IgD-negative memory B cell (primary cell): Measurements from ENCODE around the gene APPL1. TPM values are rescaled to one million over a fixed set of nuclear protein-coding genes. Genes with fewer than 3 reads are reported as not detected.

Experiments
- H3K27ac Mint-ChIP-seq, 3 donors: one replicate each; pipeline ENCODE4 v1.8.0; 2020 to 2022; ENCODE audit warnings: mild to moderate bottlenecking in 3 of 3, mixed read lengths in 3 of 3, moderate library complexity in 1 of 3
- H3K27me3 Mint-ChIP-seq: one replicate; pipeline ENCODE4 v1.8.0; 2021; ENCODE audit warnings: mixed read lengths
- H3K36me3 Mint-ChIP-seq: one replicate; pipeline ENCODE4 v1.8.0; 2020; ENCODE audit warnings: mild to moderate bottlenecking, mixed read lengths
- H3K4me1 Mint-ChIP-seq, 3 donors: one replicate each; pipeline ENCODE4 v1.8.0; 2020 to 2022; ENCODE audit warnings: mixed read lengths in 3 of 3, mild to moderate bottlenecking in 1 of 3
- H3K4me3 Mint-ChIP-seq, 4 donors: one replicate each; pipeline ENCODE4 v1.8.0; 2020 to 2022; ENCODE audit warnings: mild to moderate bottlenecking in 4 of 4, mixed read lengths in 4 of 4, moderate library complexity in 3 of 4
- H3K9me3 Mint-ChIP-seq, 3 donors: one replicate each; pipeline ENCODE4 v1.8.0; 2020 to 2021; ENCODE audit warnings: mixed read lengths in 3 of 3, mild to moderate bottlenecking in 1 of 3
- polyA plus RNA-seq: library from polyadenylated mRNA; unstranded; fragments of 300-500 nt; fragmentation: Illumina TruSeq; gene quantifications from one replicate; pipeline ENCODE4 v1.2.3, GENCODE V29; 2021

APPL1 gene, protein sequence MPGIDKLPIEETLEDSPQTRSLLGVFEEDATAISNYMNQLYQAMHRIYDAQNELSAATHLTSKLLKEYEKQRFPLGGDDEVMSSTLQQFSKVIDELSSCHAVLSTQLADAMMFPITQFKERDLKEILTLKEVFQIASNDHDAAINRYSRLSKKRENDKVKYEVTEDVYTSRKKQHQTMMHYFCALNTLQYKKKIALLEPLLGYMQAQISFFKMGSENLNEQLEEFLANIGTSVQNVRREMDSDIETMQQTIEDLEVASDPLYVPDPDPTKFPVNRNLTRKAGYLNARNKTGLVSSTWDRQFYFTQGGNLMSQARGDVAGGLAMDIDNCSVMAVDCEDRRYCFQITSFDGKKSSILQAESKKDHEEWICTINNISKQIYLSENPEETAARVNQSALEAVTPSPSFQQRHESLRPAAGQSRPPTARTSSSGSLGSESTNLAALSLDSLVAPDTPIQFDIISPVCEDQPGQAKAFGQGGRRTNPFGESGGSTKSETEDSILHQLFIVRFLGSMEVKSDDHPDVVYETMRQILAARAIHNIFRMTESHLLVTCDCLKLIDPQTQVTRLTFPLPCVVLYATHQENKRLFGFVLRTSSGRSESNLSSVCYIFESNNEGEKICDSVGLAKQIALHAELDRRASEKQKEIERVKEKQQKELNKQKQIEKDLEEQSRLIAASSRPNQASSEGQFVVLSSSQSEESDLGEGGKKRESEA
- polyA plus RNA-seq, result 125 TPM

DNA sequence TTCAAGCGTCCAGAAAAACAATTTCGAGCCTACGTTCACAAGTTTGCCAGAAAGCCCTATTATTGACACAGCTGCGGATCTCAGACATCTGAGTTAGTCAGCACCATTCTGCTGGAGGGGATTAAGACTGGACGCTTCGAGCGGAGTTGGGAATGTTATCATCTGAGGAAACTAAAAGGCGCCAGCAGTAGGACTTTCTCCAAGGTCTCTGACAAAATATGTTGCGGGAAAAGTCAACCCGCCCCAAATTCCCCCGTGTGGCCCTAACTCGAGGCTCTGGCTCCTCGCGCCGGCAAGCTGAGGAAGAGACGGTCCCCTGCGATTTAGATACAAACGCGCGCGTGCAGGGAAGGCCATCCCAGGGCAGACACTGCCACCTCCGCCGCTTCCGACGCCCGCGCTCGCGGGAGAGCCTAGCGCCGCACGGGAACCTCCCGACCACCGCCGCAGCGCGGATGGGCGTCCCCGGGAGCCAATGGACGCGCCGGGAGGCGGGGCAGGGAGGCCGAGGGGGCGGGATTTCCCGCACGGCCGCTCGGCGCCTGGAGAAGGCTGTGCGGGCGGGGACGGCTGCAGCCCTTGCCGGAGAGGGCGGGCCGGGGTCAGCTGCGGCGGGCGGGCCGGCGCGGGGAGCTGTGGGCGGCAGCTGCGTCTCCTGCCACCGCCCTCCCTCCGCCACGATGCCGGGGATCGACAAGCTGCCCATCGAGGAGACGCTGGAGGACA, at the start of gene APPL1:
Gene APPL1, plus strand, starts transcription at position 526 of the 726 bp plus-strand sequence. Its CDS starts 155 bp downstream, at position 681.
- Mint-ChIP-seq H3K27ac (peak within 1 kb of the TSS; percentile 81 to 94 (median 92)), H3K9me3 (no peaks in the 10 kb centered on the region), H3K27me3 (no peaks in the 10 kb centered on the region), H3K36me3 (no peaks in the 10 kb centered on the region), H3K4me3 (peak within 1 kb of the TSS; percentile 92 to 98 (median 96)), H3K4me1 (peaks cover 16 to 29% (median 24%) of the 10 kb centered on the region in 3 donors)

GRCh38 chr3:57179580-57180410, 47.7 kb upstream of the APPL1 start:
- Mint-ChIP-seq H3K27ac (no peak overlapping the region), H3K4me3 (no peak overlapping the region), H3K9me3 (no peaks in the 10 kb centered on the region), H3K27me3 (peaks cover 13% of the 10 kb centered on the region), H3K36me3 (peaks cover 1% of the 10 kb centered on the region), H3K4me1 (peaks cover 0 to 2% (median 0%) of the 10 kb centered on the region in 3 donors)

DNA sequence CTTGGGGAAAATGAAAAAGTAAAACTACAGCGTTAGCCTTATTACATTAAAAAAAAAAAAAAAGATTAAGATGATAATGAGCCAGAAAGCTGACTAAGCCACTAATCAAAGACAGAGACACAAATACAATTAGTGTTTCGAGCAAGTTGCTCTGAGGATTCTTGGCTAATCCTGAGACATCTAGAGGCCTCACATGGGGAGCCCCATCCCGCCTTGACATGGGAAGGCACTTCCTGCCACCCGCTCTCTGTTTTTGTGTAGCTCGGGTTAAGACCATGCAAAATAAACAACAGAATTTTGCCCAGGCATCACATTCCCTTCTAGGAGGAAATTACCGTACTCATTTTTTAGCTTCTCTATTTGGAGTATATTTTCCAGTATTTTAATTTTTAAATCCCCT, 43.0 kb upstream of the APPL1 start:
- no peak overlapping the region for H3K4me3 Mint-ChIP-seq
- no peaks in the 10 kb centered on the region for H3K9me3 Mint-ChIP-seq
- peaks cover 12% of the 10 kb centered on the region for H3K27me3 Mint-ChIP-seq
- H3K27ac Mint-ChIP-seq, result no peak overlapping the region
- peaks cover 4% of the 10 kb centered on the region for H3K36me3 Mint-ChIP-seq
- H3K4me1 Mint-ChIP-seq, result no peaks in the 10 kb centered on the region

GRCh38 chr3:57192028-57192427, 35.5 kb upstream of the APPL1 start:
- H3K27me3 Mint-ChIP-seq, result peaks cover 6% of the 10 kb centered on the region
- no peak overlapping the region for H3K27ac Mint-ChIP-seq
- H3K9me3 Mint-ChIP-seq, result no peaks in the 10 kb centered on the region
- peaks cover 2% of the 10 kb centered on the region for H3K36me3 Mint-ChIP-seq
- H3K4me1 Mint-ChIP-seq, result peaks cover 5 to 7% (median 6%) of the 10 kb centered on the region in 3 donors
- H3K4me3 Mint-ChIP-seq, result peak overlapping the region in 1 of 4 donors; percentile 6

DNA sequence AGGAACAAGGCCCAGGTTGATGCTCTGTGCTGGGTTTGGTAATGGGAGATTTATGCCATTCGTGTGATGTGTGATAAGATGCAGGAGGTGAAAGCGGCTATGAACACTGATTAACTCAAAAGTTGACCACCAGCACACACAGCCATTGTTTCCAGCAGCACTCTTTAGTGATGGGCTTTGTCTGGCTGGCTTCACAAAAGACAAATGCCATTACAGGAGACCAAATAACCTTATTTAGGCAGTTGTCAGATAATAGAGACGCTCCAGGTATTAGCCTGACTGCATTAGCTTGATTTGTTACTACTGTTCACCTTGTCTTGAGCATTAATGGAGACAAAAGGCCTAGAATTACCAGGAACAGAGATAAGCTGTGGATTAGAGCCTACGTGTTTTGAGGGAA, 32.9 kb upstream of the APPL1 start:
- Mint-ChIP-seq H3K9me3 (no peaks in the 10 kb centered on the region), H3K4me3 (no peak overlapping the region), H3K27me3 (peaks cover 2% of the 10 kb centered on the region), H3K36me3 (peaks cover 2% of the 10 kb centered on the region), H3K27ac (no peak overlapping the region), H3K4me1 (peaks cover 5 to 7% (median 6%) of the 10 kb centered on the region in 3 donors)

DNA sequence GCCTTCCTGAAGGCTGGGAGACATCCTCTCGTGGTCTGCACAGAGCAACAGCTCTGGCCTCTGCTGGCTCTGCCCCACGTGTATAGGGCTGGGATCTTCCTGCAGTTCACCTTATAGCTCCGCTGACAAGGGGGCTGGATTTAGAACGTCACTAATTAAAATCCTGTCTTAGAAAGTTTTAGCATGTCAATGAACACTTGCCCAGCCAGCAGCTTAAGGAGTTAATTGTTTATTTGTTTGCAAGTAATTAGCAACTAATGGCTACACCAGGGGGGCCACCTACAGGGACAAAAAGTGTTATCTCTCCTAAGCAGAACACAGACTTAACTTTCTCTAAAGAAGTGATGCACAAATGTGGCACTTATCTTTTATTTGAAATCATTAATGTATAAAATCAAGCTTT, 27.6 kb upstream of the APPL1 start, which contains the start of gene HESX1:
Gene HESX1, minus strand, starts transcription at position 84 of the 403 bp plus-strand sequence. Its CDS starts 60 bp downstream, at position 24.
- H3K27me3 Mint-ChIP-seq, result no peaks in the 10 kb centered on the region
- no peak within 1 kb of the TSS for H3K27ac Mint-ChIP-seq
- no peaks in the 10 kb centered on the region for H3K4me1 Mint-ChIP-seq
- peak within 1 kb of the TSS in 1 of 4 donors; percentile 43 for H3K4me3 Mint-ChIP-seq
- H3K9me3 Mint-ChIP-seq, result no peaks in the 10 kb centered on the region
- H3K36me3 Mint-ChIP-seq, result no peaks in the 10 kb centered on the region

DNA sequence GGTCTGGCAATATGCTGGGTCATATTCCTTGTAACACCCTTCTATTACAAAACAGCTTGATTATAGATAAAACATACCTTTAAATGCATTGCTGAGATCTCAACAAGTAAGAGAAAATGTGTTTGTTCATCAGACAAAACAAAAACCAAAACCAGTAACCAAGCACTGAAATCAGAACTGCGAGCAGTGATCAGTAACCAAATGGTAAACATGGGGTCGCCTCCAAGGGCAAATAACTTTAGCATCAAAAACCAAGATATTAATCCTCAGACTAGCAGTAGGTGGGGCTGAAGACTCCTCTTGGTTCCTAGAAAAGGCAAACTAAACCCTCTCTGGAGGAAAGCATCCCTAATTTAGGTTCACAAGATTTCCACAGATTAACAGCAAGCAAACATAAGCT, 21.1 kb upstream of the APPL1 start:
- no peaks in the 10 kb centered on the region for H3K36me3 Mint-ChIP-seq
- no peaks in the 10 kb centered on the region for H3K27me3 Mint-ChIP-seq

DNA sequence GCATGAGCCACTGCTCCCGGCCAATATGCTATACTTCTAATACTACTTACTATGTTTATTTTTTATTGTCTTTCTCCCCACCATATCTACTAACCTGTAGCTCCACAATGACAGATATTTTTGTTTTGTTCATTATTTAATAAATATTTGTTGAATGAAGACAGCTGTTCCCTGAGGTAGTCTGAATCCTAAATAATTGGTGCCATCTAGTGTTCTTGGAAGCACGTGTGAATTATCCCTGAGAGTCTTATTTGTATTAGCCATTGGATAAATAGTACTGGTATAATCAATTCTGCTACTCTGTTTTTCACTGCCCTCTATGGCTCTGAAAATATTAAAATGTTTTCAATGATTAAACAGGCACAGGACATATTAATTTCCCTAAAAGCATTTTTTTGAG, 5.6 kb upstream of the APPL1 start:
- H3K4me3 Mint-ChIP-seq, result no peak overlapping the region
- H3K9me3 Mint-ChIP-seq, result peaks cover 0 to 1% (median 0%) of the 10 kb centered on the region in 3 donors
- no peaks in the 10 kb centered on the region for H3K27me3 Mint-ChIP-seq
- H3K27ac Mint-ChIP-seq, result no peak overlapping the region
- peaks cover 0 to 6% (median 4%) of the 10 kb centered on the region in 3 donors for H3K4me1 Mint-ChIP-seq
- no peaks in the 10 kb centered on the region for H3K36me3 Mint-ChIP-seq

More for the DNA sequence above, 21.1 kb upstream of the APPL1 start:
- H3K4me3 Mint-ChIP-seq, result no peak overlapping the region
- no peaks in the 10 kb centered on the region for H3K9me3 Mint-ChIP-seq
- peaks cover 0 to 4% (median 0%) of the 10 kb centered on the region in 3 donors for H3K4me1 Mint-ChIP-seq
- H3K27ac Mint-ChIP-seq, result peak overlapping the region in 1 of 3 donors; percentile 15

DNA sequence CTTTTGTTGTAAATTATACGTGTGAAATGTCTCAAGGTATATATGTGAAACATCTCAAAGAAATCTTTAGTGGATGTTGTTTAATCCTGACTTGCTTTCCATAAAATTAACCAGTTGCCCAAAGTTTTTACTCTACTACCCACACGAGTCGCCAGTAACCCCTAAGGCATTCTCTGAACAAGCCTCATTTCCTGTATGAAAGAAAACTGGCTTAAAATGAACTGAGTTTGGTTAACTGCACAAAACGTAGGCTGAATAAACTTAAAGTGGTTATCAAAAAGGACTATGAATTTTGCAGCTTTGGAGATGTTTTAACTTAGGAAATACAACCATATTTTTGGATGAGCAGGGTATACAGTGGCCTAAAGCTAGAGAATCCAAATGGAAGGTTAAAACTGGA, 2.7 kb upstream of the APPL1 start:
- no peaks in the 10 kb centered on the region for H3K9me3 Mint-ChIP-seq
- H3K27me3 Mint-ChIP-seq, result no peaks in the 10 kb centered on the region
- peak overlapping the region in 1 of 4 donors; percentile 53 for H3K4me3 Mint-ChIP-seq
- H3K36me3 Mint-ChIP-seq, result no peaks in the 10 kb centered on the region
- no peak overlapping the region for H3K27ac Mint-ChIP-seq
- peaks cover 9 to 20% (median 19%) of the 10 kb centered on the region in 3 donors for H3K4me1 Mint-ChIP-seq

DNA sequence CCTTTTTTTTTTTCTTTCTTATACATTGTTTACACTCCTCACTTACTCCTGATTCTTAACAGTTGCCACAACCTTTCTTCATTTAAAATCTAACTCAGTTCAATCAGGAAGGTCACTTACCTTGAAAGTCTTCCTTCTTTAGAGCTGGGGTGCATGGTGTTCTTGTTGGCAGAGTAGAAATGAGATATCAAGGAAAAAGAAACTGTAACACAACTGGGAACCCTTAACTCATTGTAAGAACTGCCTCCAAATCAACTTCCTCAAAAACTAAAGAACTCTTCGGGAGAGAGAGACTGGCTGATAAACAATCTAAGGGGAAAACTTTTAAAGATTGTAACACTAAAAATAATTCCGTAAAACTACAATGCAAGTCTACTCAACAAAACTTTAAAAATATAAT, 1.4 kb upstream of the APPL1 start:
- H3K4me3 Mint-ChIP-seq, result peak overlapping the region in 3 of 4 donors; percentile 39 to 94 (median 70)
- no peaks in the 10 kb centered on the region for H3K36me3 Mint-ChIP-seq
- H3K9me3 Mint-ChIP-seq, result no peaks in the 10 kb centered on the region
- peaks cover 12 to 26% (median 20%) of the 10 kb centered on the region in 3 donors for H3K4me1 Mint-ChIP-seq
- H3K27ac Mint-ChIP-seq, result peak overlapping the region in 1 of 3 donors; percentile 81
- no peaks in the 10 kb centered on the region for H3K27me3 Mint-ChIP-seq

DNA sequence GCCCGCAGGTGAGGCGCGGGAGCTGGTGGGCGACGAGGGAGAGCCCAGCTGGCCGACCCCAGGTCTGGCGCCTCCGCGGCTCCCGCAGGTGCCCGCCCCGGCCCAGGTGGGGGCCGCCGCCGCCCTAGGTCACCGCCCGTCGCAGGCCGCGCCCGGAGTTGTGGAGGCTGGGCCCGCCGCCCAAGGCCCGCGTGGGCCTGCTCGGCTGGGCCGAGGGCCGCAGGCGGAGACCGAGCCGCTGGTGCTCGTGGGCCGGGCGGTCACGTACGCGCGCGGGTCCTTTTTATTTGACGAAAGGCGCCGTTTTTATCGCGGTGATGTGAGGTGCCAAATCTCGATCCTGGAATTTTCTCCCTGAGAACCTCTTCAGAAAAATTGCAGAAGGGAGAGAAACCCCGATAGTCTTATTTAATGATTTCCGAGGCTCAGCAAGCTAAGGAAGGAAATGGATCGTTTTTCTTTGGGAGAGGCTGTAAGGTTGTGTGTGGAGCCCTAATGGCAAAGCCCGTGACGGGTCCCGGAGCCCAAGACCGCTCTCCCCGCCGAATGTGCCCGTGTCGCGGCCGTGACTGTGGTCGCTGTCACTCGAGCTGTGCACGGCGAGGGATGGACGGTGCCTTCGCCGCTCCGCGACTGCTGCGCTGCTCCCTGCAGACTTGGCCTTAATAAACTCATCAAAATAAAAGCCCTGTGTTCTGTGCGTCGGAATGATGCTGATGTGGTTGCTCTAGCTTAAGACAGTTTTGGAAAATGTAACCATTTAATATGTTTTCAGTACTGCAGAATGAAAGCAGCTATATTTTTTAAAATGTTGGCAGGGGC, 612 bp downstream of the APPL1 start:
- Mint-ChIP-seq H3K27ac (peak overlapping the region; percentile 73 to 94 (median 87)), H3K9me3 (no peaks in the 10 kb centered on the region), H3K4me3 (peak overlapping the region; percentile 92 to 98 (median 96)), H3K36me3 (no peaks in the 10 kb centered on the region), H3K27me3 (no peaks in the 10 kb centered on the region), H3K4me1 (peaks cover 17 to 31% (median 27%) of the 10 kb centered on the region in 3 donors)

GRCh38 chr3:57230006-57230405, 2.5 kb downstream of the APPL1 start:
- peak overlapping the region in 3 of 4 donors; percentile 28 to 65 (median 55) for H3K4me3 Mint-ChIP-seq
- H3K9me3 Mint-ChIP-seq, result no peaks in the 10 kb centered on the region
- H3K27me3 Mint-ChIP-seq, result no peaks in the 10 kb centered on the region
- peak overlapping the region in 1 of 3 donors; percentile 25 for H3K27ac Mint-ChIP-seq
- H3K4me1 Mint-ChIP-seq, result peaks cover 21 to 38% (median 34%) of the 10 kb centered on the region in 3 donors
- H3K36me3 Mint-ChIP-seq, result no peaks in the 10 kb centered on the region

DNA sequence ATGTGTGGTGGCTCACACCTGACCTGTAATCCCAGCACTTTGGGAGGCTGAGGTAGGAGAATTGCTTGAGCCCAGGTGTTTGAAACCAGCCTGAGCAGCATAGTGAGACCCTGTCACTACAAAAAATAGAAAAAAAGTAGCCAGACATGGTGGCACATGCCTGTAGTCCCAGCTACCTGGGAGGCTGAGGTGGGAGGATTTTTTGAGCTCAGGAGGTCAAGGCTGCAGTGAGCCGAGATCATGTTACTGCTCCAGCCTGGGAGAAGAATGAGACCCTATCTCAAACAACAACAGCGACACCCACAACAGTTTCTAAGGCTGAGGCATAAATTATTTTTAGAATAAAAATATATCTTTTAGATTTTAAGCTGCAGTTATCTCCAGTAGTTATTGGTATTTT, 6.3 kb downstream of the APPL1 start:
- peaks cover 29 to 34% (median 33%) of the 10 kb centered on the region in 3 donors for H3K4me1 Mint-ChIP-seq
- peaks cover 1% of the 10 kb centered on the region for H3K36me3 Mint-ChIP-seq
- H3K27me3 Mint-ChIP-seq, result no peaks in the 10 kb centered on the region
- H3K4me3 Mint-ChIP-seq, result peak overlapping the region in 1 of 4 donors; percentile 12
- peak overlapping the region; percentile 39 to 78 (median 46) for H3K27ac Mint-ChIP-seq
- no peaks in the 10 kb centered on the region for H3K9me3 Mint-ChIP-seq
